Kidney epithelial cell (primary cell): Measurements from ENCODE around the gene KIF13A. TPM values are rescaled to one million over a fixed set of nuclear protein-coding genes. Genes with fewer than 3 reads are reported as not detected.

Experiments
- DNase-seq: peaks from one replicate; pipeline ENCODE4 v3.0.0-alpha.2; 2010; ENCODE audit warnings: low read depth
- H3K27me3 ChIP-seq: 2 replicates; pipeline ENCODE4 v1.6.0; 2011; ENCODE audit warnings: low read length; ENCODE audit not compliant: control insufficient read depth, insufficient read depth
- H3K36me3 ChIP-seq: 2 replicates; pipeline ENCODE4 v1.5.1; 2011; ENCODE audit warnings: low read length; ENCODE audit not compliant: control insufficient read depth, insufficient read depth
- H3K4me3 ChIP-seq: 2 replicates; pipeline ENCODE4 v1.5.1; 2011; ENCODE audit warnings: low read depth, mild to moderate bottlenecking, control low read depth, low read length
- total RNA-seq: library from RNA; depleted of rRNA; stranded (reverse); fragments of >200 nt; gene quantifications from 2 replicates; pipeline ENCODE4 v1.2.3, GENCODE V29; 2015
- TF ChIP-seq, protein P1 (sequence below): IDR thresholded peaks from 2 replicates; pipeline ENCODE4 v1.5.1; 2011; ENCODE audit warnings: mild to moderate bottlenecking, moderate library complexity, low read length, control low read depth, inconsistent platforms; ENCODE audit not compliant: insufficient read depth, poor library complexity, severe bottlenecking

Gene KIF13A
- total RNA-seq, 1 donor from 2014 or later = 30.9 TPM

DNA sequence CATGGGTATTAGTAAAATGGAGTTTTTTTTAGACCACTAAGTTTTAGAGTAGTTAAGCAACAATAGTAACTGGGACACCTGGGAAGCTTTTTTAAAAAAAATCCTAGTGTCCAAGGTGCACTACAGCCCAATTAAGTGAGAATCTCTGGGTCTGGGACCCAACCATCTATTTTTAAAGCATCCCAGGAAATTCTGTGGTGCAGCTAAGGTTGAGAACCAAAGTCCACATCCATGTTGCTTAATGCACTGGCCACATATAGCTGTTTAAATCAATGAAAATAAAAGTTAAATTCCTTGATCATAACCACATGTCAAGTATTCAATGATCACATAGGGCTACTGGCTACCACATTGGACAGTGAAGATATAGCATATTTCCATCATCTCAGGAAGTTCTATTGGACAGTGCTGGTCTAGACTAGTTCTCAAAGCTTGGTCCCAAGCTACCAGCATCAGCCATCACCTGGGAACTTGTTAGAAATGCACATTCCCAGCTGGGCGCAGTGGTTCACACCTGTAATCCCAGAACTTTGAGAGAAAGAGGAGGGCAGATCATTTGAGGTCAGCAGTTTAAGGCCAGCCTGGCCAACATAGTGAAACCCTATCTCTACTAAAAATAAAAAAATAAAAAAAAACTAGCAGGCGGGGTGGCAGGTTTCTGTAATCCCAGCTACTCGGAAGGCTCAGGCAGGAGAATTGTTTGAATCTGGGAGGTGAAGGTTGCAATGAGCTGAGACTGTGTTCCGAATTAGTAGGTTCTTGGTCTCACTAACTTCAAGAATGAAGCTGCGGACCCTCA lies 12.7 kb downstream of the KIF13A start:
- no peak for DNase-seq
- Histone ChIP-seq H3K4me3 (no peak overlapping the region), H3K27me3 (no peaks in the 10 kb centered on the region), H3K36me3 (no peaks in the 10 kb centered on the region)
- TF ChIP-seq, protein P1, sequence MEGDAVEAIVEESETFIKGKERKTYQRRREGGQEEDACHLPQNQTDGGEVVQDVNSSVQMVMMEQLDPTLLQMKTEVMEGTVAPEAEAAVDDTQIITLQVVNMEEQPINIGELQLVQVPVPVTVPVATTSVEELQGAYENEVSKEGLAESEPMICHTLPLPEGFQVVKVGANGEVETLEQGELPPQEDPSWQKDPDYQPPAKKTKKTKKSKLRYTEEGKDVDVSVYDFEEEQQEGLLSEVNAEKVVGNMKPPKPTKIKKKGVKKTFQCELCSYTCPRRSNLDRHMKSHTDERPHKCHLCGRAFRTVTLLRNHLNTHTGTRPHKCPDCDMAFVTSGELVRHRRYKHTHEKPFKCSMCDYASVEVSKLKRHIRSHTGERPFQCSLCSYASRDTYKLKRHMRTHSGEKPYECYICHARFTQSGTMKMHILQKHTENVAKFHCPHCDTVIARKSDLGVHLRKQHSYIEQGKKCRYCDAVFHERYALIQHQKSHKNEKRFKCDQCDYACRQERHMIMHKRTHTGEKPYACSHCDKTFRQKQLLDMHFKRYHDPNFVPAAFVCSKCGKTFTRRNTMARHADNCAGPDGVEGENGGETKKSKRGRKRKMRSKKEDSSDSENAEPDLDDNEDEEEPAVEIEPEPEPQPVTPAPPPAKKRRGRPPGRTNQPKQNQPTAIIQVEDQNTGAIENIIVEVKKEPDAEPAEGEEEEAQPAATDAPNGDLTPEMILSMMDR = no peak

DNA sequence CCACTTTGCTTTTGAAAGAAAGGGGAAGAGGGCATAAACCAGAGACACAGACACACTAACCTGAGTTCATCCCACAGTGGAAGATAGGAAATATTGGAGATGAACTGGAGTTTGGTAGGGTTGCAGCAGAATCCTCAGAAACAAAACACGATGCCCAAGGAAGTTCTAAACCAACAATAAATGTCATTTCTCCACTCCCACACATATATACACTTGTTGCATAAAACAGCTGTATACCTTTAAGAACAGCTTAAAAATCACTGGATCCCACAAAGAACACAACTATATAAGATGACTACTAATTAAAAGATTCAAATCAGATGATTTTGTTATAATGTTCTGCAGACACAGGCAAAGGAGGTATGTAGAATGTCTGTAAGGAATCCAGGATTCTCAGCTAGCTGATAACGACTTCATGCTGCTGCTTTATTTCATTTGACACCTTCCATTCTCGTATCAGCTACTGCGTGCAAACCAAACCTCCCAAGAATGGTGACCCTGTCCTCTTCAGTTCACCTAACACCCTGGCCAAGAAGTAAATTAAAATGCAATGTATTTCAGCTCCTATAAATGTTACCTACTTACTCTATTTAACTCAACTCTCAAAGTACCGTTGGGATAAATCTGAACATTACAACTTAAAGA lies 14.3 kb downstream of the KIF13A start:
- no peaks in the 10 kb centered on the region for H3K36me3 ChIP-seq
- H3K4me3 ChIP-seq = no peak overlapping the region
- no peak for DNase-seq
- TF ChIP-seq, protein P1 = no peak
- H3K27me3 ChIP-seq = no peaks in the 10 kb centered on the region

DNA sequence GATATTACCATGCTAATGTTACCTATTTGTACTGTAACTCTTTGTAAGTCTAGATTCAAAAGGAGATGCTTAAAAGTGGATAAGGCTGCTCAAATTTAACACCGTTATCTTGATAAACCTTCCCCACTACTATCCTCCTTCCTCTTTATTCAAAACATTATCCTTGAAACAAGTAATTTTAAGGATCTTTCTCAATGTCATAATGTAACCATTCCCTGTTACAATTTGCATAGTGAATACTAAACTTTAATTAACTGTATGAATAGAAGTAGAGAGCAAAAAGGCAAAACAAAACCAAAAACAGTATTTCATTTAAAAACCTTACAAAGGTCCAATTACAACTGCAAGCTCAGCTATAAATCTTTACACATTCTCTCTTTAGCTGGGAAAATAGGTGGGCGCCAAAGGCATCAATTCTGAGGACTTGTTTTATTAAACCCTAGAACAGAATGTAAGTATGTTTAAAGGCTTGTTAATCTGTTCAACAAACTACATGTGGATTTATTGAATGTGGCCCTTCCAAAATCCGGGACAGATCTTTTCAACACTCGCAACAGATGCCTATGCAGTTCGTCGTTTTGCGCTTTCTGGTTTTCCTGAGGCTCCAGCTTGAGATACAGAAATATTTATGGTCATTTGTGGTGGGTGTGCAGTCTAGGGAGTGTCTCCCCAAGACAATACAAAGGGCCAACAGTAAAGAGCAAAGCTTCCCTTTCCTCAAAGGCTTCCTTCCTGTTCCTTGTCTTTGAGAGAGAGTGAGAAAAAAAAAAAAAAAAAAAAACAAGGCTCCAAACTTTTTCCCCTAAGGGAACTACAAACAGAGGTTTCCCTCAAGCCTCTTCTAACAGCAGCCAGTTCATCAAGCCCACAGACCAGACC lies 15.1 kb downstream of the KIF13A start:
- DNase-seq = no peak
- Histone ChIP-seq H3K36me3 (no peaks in the 10 kb centered on the region), H3K4me3 (no peak overlapping the region), H3K27me3 (no peaks in the 10 kb centered on the region)
- TF ChIP-seq, protein P1 = no peak

DNA sequence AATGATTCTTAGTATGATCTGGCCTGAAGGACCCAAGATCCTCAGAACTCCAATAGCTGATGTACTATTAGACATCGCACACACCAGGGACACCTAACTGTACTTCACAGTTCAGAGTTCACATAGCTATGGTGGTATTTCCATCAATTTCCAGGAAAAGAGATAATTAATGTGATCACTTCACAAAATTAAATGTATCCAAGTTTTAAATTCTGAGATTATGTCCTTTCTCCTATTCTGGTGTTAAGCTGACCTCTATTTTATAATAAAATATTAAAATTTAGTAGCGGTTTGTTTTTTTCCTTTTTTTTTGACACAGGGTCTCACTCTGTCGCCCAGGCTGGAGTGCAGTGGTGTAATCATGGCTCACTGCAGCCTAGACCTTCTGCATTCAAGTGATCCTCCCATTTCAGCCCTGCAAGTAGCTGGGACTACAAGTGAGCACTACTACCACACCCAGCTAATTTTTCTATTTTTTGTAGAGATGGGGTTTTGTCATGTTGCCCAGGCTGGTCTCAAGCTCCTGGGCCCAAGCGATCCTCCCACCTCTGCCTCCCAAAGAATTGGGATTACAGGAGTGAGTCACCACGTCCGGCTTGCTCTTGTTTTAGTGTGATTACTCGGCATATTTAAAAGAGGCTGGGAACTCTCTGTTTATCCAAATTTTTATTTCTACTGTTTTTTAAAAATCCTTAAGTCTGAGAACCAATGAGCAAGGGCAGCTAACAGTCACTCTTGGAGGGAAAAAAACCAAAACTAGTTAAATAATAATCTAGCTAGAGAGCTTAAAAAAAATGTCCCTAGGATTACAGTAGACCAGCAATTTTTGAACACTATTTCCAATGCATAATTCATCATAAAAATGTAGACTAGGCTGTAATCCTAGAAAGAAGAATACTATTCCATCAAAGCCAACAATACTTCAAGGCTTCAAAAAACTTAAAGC lies 16.0 kb downstream of the KIF13A start:
- no peaks in the 10 kb centered on the region for H3K36me3 ChIP-seq
- no peaks in the 10 kb centered on the region for H3K27me3 ChIP-seq
- TF ChIP-seq, protein P1 = no peak
- H3K4me3 ChIP-seq = no peak overlapping the region
- no peak for DNase-seq

DNA sequence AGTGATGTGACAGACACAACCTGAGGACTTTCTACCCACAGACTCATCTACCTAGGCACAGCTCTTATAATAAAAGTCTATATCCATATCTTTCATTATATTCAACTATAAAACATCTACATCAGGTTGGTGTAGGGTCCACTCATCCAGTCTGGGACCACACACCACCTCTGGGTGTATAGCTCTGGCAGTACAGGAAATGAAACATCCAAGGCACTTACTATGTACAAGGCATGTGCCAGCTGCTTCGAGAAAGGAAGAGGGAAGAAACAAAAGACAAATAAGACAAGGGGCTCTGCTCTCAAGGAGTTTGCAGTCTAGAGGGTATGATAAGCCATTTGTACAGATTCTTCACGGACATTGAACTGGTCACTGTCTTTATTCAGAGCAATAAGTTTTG lies 18.6 kb downstream of the KIF13A start:
- no peak for DNase-seq
- Histone ChIP-seq H3K4me3 (no peak overlapping the region), H3K27me3 (no peaks in the 10 kb centered on the region)

More for the DNA sequence above, 18.6 kb downstream of the KIF13A start:
- TF ChIP-seq, protein P1 = no peak
- no peaks in the 10 kb centered on the region for H3K36me3 ChIP-seq
